Neural crest cell (in vitro differentiated cells): Measurements from ENCODE around the gene PRSS27. TPM values are rescaled to one million over a fixed set of nuclear protein-coding genes. Genes with fewer than 3 reads are reported as not detected.

Experiments
- DNase-seq: peaks from one replicate; pipeline ENCODE4 v3.0.0; 2021; ENCODE audit warnings: low read depth, mixed read lengths, low spot score
- H3K27ac Mint-ChIP-seq: one replicate; pipeline ENCODE4 v1.8.0; 2021; ENCODE audit warnings: mild to moderate bottlenecking, mixed read lengths; ENCODE audit not compliant: unreplicated experiment
- H3K27me3 Mint-ChIP-seq: 2 replicates; pipeline ENCODE4 v1.8.0; 2021; ENCODE audit warnings: low read depth, mild to moderate bottlenecking, mixed read lengths
- H3K36me3 Mint-ChIP-seq: 2 replicates; pipeline ENCODE4 v1.8.0; 2021; ENCODE audit warnings: low read depth, mild to moderate bottlenecking, mixed read lengths
- H3K4me1 Mint-ChIP-seq: 2 replicates; pipeline ENCODE4 v1.8.0; 2021; ENCODE audit warnings: mixed read lengths
- H3K4me3 Mint-ChIP-seq: one replicate; pipeline ENCODE4 v1.8.0; 2021; ENCODE audit warnings: mild to moderate bottlenecking, mixed read lengths
- H3K9me3 Mint-ChIP-seq: 2 replicates; pipeline ENCODE4 v1.8.0; 2021; ENCODE audit warnings: mixed read lengths
- CTCF ChIP-seq: fragments of 200-600 bp; sonication (generic); conservative IDR thresholded peaks from 2 replicates; pipeline ENCODE4 v1.5.0; 2021; ENCODE audit warnings: antibody characterized with exemption, mild to moderate bottlenecking
- long read RNA-seq: library from polyadenylated mRNA; unstranded; transcript quantifications from one replicate; pipeline ENCODE4 v2.0.0, GENCODE V29; 2020
- total RNA-seq: library from RNA; stranded (reverse); gene quantifications from 2 replicates; pipeline ENCODE4 v1.2.1, GENCODE V29; 2021

Gene PRSS27
- 5.3 and 7.8 TPM in 2 replicates for total RNA-seq
- long read RNA-seq, partial matches to known transcripts, result 1 of 1 reads
- long read RNA-seq, other reads (novel, unspliced or antisense), result 0 of 1 reads

- Mint-ChIP-seq H3K4me1 (no peaks in the 10 kb centered on the region), H3K36me3 (no peaks in the 10 kb centered on the region), H3K27me3 (peaks cover 11% of the 10 kb centered on the region), H3K27ac (no peak within 1 kb of the TSS), H3K4me3 (peak within 1 kb of the TSS; percentile 85), H3K9me3 (no peaks in the 10 kb centered on the region)
- no peak for TF ChIP-seq CTCF
- DNase-seq, result no peak
Measured at GRCh38 chr16:2720064-2720457, at the start of gene PRSS27. Gene PRSS27 (minus strand): TSS chr16:2720224. CDS start chr16:2720160, 64 bp downstream.

- H3K27me3 Mint-ChIP-seq, result peaks cover 13% of the 10 kb centered on the region
- no peak for DNase-seq
- TF ChIP-seq CTCF, result no peak
- no peaks in the 10 kb centered on the region for H3K9me3 Mint-ChIP-seq
- peak overlapping the region; percentile 76 for H3K4me3 Mint-ChIP-seq
- peaks cover 10% of the 10 kb centered on the region for H3K4me1 Mint-ChIP-seq
- H3K27ac Mint-ChIP-seq, result no peak overlapping the region
- peaks cover 44% of the 10 kb centered on the region for H3K36me3 Mint-ChIP-seq
Measured at GRCh38 chr16:2769675-2770056, 49.6 kb upstream of the PRSS27 start.

GRCh38 chr16:2769100-2769529 is 49.1 kb upstream of the PRSS27 start:
- H3K4me1 Mint-ChIP-seq, result peaks cover 10% of the 10 kb centered on the region
- peak overlapping the region; percentile 76 for H3K4me3 Mint-ChIP-seq
- no peak for DNase-seq
- H3K27ac Mint-ChIP-seq, result no peak overlapping the region
- H3K27me3 Mint-ChIP-seq, result peaks cover 13% of the 10 kb centered on the region
- H3K9me3 Mint-ChIP-seq, result no peaks in the 10 kb centered on the region
- TF ChIP-seq CTCF, result no peak
- H3K36me3 Mint-ChIP-seq, result peaks cover 50% of the 10 kb centered on the region

DNA sequence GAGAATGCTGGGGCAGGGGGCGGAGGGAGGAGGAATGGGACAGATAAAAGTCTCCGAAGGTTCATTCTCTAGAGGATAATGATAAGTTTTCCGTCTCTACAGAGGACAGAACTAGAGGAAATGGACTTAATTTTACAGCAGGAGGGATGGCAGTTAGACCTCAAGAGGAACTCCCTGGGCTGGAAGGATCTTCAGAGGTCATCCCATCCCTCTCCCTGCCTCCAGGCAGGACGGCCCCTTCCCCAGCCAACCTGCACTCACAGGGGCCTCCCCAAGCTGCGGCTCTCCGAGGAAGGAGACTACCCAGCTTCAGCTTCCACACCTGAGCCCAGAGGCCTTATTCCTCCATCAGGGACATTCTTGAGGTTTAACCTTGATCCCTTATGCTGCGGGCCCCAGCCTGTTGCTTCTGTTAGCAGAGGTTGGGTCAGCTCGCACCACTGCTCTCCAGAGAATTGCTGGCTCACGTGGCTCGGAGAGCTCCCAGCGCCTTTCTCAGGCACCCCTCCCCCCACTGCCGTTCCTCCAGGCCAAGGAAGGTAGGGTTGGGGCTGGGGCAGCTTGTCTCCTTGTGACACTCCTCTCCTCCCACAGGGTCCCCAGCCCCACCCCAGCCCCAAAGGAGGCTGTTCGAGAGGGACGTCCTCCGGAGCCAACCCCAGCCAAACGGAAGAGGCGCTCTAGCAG is 48.5 kb upstream of the PRSS27 start:
- peaks cover 10% of the 10 kb centered on the region for H3K4me1 Mint-ChIP-seq
- H3K27me3 Mint-ChIP-seq, result peaks cover 13% of the 10 kb centered on the region
- no peak for TF ChIP-seq CTCF
- DNase-seq, result no peak
- H3K9me3 Mint-ChIP-seq, result peaks cover 4% of the 10 kb centered on the region
- H3K36me3 Mint-ChIP-seq, result peaks cover 55% of the 10 kb centered on the region
- peak overlapping the region; percentile 27 for H3K4me3 Mint-ChIP-seq
- no peak overlapping the region for H3K27ac Mint-ChIP-seq

- peaks cover 11% of the 10 kb centered on the region for H3K9me3 Mint-ChIP-seq
- H3K4me3 Mint-ChIP-seq, result peak overlapping the region; percentile 47
- peaks cover 10% of the 10 kb centered on the region for H3K27me3 Mint-ChIP-seq
- no peak for TF ChIP-seq CTCF
- H3K36me3 Mint-ChIP-seq, result peaks cover 58% of the 10 kb centered on the region
- no peak overlapping the region for H3K27ac Mint-ChIP-seq
- peaks cover 10% of the 10 kb centered on the region for H3K4me1 Mint-ChIP-seq
- no peak for DNase-seq
Measured at GRCh38 chr16:2767891-2768290, 47.9 kb upstream of the PRSS27 start.
